Endothelial cell of hepatic sinusoid (primary cell): ENCODE data around the gene CPSF7.
"Not testable (repeated sequence)": the region's sequence is repeated elsewhere in the genome, so short reads cannot be mapped to it uniquely, and the experiment has no call there.

ENCODE experiments used
- in situ Hi-C: cut with HindIII; loops from 2 replicates; pipeline ENCODE4 v1.10.0; 2017; ENCODE audit warnings: low sequenced_read_pairs

The CPSF7 gene

GRCh38 chr11:61442616-61443015 lies 12.8 kb upstream of the CPSF7 start:
- in situ Hi-C loops: no loop called here

- in situ Hi-C loops: no loop called here
These were observed 9.8 kb upstream of the CPSF7 start for GRCh38 chr11:61439615-61440014.

GRCh38 chr11:61437496-61437895 lies 7.7 kb upstream of the CPSF7 start:
- in situ Hi-C loops: no loop called here

DNA sequence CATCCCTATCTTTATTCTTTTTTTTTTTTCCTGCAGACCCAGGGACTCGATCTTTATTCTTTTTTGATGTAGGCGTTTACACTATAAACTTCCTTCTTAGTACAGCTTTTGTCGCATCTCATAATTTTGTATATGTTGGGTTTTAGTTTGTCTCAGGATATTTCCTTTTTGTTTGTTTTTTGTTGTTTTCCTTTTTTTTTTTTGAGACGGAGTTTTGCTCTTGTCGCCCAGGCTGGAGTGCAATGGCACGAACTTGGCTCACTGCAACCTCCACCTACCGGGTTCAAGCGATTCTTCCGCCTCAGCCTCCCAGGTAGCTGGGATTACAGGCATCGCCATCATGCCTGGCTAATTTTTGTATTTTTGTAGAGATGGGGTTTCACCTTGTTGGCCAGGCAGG lies 1.1 kb upstream of the CPSF7 start:
- in situ Hi-C loops: not testable (repeated sequence)

DNA sequence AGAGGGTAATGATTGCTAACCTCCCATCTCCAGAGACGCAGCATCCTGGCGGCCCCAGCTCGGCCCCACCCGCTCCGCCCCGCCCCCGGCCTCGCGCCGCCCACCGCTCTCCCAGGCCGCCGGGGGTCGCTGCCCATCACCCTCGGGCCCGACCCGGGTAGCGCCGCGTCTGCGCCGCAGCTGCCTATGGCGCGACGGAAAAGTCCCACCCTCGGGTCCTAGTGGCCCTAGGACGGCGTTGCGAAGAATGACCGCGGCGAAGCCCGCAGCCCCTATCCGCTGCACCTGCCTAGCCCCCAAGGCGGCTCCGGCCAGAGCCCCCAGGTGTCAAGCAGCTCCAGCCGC lies 457 bp downstream of the CPSF7 start:
- in situ Hi-C loops: no loop called here

DNA sequence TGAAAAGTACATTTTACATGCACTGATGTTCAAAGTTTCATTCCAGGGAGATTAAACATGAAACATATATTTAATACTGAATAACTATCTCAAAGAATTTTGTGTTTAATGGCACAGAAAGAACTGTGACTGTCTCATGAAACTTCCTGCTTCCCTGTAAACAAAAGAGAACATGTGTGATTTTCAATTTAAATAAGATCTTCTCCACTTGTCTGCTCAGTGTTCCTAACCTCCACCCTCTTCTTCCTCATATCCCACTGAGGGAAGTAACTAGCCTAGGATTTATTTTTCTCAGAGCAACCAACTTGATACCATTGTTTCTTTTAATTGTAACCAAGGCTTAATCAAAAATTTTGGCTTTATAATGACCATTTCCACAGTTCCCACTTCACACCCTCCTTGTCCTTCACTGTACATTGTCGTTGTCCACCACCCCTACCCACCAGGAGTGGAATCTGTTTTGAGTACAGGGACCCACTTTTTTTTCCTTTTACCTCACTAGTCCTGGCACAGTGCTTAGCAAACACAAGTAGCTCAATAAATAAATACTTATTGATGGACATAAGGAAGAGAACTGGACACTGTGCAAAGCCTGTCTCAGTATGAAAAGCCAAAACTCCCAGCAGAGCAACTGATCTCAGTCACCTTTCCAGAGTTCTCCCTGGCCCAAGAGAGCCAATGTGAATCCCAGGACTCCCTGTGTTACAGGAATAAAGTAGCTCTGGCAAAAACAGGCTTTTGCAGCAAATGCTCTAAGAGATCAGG lies 4.2 kb downstream of the CPSF7 start:
- in situ Hi-C loops: no loop called here

GRCh38 chr11:61422226-61422625 lies 7.5 kb downstream of the CPSF7 start:
- in situ Hi-C loops: no loop called here

DNA sequence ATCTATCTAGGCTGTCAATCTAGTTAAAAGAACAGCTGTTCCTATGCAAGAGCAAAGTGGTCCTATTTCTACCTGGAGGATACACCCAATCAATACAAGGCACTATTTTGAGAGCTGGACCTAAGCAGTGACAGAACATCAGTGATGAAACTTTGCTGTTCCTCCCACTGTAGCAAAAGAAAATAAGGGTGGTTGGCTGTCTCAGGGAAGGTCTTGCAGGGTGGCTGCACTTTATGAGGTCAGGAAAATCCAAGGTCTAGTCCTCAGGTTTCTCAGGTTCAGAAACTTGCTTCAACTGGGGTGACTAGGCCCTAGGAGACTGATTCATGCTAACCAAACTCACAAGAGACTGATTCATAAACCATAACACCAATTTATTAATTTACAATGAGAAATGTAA lies 11.6 kb downstream of the CPSF7 start:
- in situ Hi-C loops: no loop called here

DNA sequence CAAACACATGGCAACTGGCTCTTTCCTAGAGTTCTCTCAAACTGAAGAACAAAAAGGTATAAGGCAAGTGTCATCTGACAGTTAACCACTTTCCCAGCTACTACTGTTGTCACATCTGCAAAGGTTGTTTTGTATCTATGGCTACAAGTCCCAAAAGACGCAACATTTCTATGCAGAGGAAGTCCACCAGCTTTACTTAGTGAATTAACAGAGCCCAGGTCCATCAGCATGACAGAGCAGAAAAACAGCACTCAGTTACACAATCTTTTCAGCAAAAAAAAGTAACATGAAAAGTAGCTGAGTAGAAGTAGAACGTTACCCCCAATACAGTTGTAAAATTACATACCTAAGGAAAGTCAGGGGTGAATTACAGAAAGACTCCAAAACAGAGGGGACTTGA lies 12.1 kb downstream of the CPSF7 start:
- in situ Hi-C loops: no loop called here

- in situ Hi-C loops: no loop called here
These were observed 12.8 kb downstream of the CPSF7 start for GRCh38 chr11:61416941-61417340.

DNA sequence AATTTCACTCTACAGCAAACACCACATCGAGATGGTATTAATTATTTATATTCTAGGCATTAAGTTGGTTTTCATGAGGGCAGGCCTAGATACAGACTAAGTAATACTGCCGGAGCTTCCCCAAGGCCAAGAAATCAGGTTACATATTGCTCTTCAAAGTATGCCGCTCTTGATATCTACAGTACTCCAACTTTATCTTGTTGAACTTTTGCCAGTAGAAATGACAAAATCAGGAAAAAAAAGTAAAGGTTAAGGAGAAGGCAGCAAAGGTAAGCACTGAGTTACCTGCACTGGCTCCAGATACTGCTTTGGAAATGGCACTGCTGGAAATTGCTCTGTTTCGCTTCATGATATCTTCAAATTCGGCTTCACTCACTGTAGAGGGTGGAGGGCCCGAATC lies 14.4 kb downstream of the CPSF7 start:
- in situ Hi-C loops: no loop called here

GRCh38 chr11:61414547-61414946 lies 15.2 kb downstream of the CPSF7 start:
- in situ Hi-C loops: no loop called here

GRCh38 chr11:61413496-61413895 lies 16.3 kb downstream of the CPSF7 start:
- in situ Hi-C loops: no loop called here

DNA sequence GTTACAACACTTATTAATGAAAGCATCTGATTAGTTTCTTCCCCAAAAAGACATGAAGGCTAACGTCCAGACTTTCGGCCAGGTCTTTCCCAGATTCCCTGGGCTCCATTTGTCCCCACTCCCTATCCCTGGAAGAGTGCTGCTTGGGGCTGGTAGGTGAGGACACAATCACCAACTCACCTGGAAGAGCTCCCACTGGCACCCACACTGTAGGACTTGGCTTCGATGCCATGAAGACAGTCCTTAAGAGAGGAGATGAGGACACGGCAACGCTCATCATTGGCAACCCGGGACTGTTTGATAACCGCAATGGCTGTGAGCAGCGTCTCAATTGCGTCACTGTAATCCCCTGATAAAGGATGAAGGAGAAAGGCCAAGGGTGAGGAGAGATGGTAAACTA lies 18.2 kb downstream of the CPSF7 start:
- in situ Hi-C loops: no loop called here

DNA sequence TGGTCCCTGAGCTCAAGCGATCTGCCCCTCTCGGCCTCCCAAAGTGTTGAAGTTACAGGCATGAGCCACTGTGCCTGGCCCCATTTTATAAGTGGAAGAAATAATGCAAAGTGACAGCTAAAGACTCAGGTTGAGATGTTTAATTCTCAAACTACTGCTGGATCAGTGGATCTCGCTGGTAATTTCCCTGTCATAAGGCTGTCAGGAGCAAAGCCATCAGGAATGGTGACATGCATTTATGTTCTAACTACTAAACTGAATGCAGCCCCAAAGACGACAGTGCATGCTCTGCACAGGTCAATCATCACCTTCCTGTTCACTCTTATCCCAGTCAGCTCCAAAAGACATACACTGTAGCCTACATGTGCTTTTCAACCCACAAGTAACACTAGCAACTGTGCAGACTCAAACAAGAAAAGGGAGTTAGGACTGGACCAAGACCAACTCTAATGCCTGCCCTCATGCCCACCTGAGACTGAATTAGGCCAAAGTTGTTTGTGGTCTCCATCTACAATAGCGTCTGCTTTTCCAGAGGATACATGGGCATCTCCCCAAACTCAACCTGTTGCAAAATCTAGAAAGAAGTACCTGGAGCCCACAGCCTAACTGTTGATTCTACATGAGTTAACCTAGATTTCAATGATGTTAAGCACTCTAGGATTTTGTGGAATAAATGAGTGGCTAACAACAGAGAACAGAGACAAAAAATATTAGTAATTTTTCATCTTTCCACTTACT lies 22.6 kb downstream of the CPSF7 start:
- in situ Hi-C loops: no loop called here

- in situ Hi-C loops: no loop called here
These were observed 23.7 kb downstream of the CPSF7 start for GRCh38 chr11:61406067-61406466.

GRCh38 chr11:61404641-61405040 lies 25.1 kb downstream of the CPSF7 start:
- in situ Hi-C loops: loop anchor here (5.0 kb wide), 1 partner anchor 77 kb away; no protein-coding TSS in a partner anchor

GRCh38 chr11:61404103-61404502 lies 25.7 kb downstream of the CPSF7 start:
- in situ Hi-C loops: loop anchor here (5.0 kb wide), 1 partner anchor 77 kb away; no protein-coding TSS in a partner anchor

GRCh38 chr11:61403658-61404057 lies 26.1 kb downstream of the CPSF7 start:
- in situ Hi-C loops: loop anchor here (5.0 kb wide), 1 partner anchor 76 kb away; no protein-coding TSS in a partner anchor

DNA sequence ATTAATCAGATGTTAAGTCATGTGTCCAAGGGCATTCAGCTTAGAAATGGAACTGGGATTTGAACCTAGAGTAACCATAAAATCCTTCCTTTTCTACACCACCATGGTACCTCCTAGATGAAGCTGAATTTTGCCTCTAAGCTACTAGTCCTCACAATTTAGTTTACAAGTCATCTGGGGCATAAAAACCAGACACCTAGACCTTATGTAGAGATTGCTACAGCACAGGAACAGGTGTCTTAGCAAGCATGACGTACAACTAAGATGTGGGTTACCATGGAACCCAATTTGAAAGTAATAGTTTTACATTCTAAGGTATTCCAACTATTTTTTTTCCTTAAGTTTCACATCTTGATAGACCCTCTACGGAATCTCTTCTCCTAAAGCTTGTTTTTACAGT lies 28.2 kb downstream of the CPSF7 start:
- in situ Hi-C loops: loop anchor here (5.0 kb wide), 1 partner anchor 74 kb away; no protein-coding TSS in a partner anchor

DNA sequence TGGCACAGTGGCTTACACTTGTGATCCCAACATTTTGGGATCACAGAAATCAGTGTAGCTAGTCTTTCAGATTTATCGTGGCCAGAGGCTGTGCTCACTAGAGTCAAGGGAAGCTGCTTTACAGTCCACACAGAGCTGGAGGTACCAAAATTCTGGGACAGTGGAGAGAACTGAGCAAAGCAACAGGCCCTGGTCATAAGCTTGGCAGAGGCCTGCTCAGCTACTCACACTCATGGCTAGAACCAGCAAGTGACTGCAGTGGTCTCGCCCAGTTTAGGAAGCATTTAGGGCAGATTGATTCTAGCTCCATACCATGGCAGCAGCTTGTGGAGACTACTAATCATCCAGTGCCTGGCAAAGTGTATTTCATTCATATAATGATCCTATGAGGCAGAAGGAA lies 28.6 kb downstream of the CPSF7 start:
- in situ Hi-C loops: loop anchor here (5.0 kb wide), 1 partner anchor 74 kb away; no protein-coding TSS in a partner anchor

DNA sequence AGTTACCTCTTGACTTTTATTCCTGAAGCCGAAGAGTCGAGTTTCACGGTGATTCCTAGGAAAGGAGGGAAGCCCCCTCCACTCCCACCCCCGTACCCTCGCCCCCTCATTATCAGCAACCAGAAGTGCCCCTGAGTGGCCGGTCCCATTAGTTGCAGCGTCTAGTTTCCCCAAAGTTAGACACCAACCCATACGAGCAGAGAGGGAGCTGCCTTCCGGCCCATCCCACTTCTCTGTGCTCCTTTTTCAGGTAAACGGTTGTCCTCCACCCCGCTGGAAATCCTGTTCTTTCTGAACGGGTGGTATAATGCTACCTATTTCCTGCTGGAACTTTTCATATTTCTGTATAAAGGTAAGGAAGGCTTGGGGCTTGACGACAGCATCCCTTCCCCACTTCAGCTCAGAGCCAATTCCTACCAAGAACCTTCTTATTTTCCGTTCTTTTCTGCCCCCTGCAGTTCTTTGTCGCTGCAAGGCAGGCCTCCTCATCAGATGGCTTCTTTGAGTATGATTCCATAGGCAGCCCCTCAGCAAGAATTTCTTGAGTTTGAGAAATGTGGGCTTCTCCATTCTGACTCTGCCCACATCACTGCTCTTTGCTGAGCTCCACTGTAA lies 36.7 kb downstream of the CPSF7 start:
- in situ Hi-C loops: no loop called here
